ENCODE results near the gene GLT6D1. TPM values are rescaled to one million over a fixed set of nuclear protein-coding genes. Genes with fewer than 3 reads are reported as not detected.

Gene GLT6D1
- total RNA-seq, 4 donors from 2014 or later, result not detected

DNA sequence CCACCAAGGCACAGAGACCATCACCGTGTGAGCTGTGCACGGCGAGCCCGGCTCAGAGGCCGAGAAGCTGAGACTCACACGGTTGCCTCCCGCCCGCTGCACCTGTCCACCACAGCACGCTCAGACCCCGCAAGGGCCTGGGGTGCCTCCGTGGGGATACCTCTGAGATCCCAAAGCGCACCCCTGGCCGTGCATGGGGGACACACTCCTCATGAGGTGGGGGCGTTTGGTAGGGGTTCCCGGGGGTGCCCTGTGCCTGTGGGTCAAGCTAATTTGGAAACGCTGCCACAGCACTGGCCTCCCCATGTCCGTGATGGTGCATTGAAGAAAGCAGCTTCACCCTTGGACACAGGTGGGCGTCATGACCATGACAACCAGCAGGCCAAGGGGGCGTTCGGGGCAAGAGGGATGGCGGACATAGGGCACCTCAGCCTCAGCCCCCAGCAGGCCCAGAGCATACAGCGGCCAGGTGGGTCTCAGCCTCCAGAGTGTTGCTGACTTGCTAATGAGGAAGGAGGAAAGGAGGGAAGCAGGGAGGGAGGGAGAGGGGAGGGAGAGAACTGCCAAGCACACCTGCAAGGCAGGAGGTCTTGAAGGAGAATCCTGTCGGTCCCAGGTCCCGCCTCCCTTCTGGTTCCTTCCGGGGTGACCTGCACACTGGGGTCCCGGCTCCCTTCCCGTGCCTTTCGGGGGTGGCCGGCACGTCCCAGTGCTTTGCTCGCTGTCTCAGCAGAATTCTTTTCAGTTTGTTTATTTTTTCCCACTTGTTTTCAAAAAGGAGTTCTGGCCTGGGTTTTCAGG, 34.7 kb downstream of the GLT6D1 start:
- Histone ChIP-seq H3K9me3 (no peaks in the 10 kb centered on the region), H3K27me3 (no peaks in the 10 kb centered on the region), H3K4me3 (replicated peaks in 1 of 3) (no peak overlapping the region), H3K36me3 (no peaks in the 10 kb centered on the region), H3K27ac (peak overlapping the region; percentile 74 to 87 (median 82)), H3K4me1 (peaks cover 15 to 20% of the 10 kb centered on the region in 2 donors)
- intact Hi-C loops (cut with DNase I), result loop anchor here (10.0 kb wide), 1 partner anchor 90 kb away; the partner anchor contains the start of gene SOHLH1
- no peak for DNase-seq
- TF ChIP-seq, protein P1, sequence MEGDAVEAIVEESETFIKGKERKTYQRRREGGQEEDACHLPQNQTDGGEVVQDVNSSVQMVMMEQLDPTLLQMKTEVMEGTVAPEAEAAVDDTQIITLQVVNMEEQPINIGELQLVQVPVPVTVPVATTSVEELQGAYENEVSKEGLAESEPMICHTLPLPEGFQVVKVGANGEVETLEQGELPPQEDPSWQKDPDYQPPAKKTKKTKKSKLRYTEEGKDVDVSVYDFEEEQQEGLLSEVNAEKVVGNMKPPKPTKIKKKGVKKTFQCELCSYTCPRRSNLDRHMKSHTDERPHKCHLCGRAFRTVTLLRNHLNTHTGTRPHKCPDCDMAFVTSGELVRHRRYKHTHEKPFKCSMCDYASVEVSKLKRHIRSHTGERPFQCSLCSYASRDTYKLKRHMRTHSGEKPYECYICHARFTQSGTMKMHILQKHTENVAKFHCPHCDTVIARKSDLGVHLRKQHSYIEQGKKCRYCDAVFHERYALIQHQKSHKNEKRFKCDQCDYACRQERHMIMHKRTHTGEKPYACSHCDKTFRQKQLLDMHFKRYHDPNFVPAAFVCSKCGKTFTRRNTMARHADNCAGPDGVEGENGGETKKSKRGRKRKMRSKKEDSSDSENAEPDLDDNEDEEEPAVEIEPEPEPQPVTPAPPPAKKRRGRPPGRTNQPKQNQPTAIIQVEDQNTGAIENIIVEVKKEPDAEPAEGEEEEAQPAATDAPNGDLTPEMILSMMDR (IDR thresholded peaks at IDR 0.05), result no peak
- no peak for TF ChIP-seq POLR2A (IDR thresholded peaks at IDR 0.05)
- 50 to 58% methylated on average over 23 to 25 of the region's 31 CpGs for WGBS, 2 donors

- 52 to 54% methylated on average over 24 of the region's 24 CpGs for WGBS, 2 donors
- TF ChIP-seq, protein P1 (IDR thresholded peaks at IDR 0.05), result peak; percentile 49 to 77 (median 68)
- TF ChIP-seq POLR2A (IDR thresholded peaks at IDR 0.05), result no peak
- intact Hi-C loops (cut with DNase I), result loop anchor here (10.0 kb wide), 1 partner anchor 92 kb away; the partner anchor contains the start of gene SOHLH1
- Histone ChIP-seq H3K36me3 (no peaks in the 10 kb centered on the region), H3K27me3 (no peaks in the 10 kb centered on the region), H3K9me3 (no peaks in the 10 kb centered on the region), H3K27ac (no peak overlapping the region), H3K4me1 (peaks cover 15 to 20% of the 10 kb centered on the region in 2 donors), H3K4me3 (replicated peaks in 1 of 3) (no peak overlapping the region)
- DNase-seq, result peak; percentile 19 to 40
Measured at GRCh38 chr9:135602789-135603481, 36.4 kb downstream of the GLT6D1 start.

DNA sequence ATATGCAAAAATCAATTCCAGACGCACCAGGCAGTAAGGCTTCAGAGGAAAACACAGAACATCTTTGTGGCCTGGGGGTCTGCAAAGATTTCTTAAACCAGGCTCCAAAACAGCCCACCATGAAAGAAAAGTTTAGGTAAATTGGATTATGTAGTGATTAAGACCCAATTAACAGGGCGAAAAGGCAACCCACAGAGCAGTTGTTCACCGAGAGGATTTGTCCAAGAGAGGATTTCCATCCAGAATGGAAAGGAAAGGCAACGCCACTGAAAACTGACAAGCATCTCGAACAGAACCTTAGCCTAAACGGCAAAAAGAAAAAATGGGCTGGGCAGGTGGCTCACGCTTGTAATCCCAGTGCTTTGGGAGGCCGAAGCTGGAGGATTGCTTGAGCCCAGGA, 37.4 kb downstream of the GLT6D1 start:
- no peak for TF ChIP-seq POLR2A (IDR thresholded peaks at IDR 0.05)
- TF ChIP-seq, protein P1 (IDR thresholded peaks at IDR 0.05), result no peak
- no peak for DNase-seq
- Histone ChIP-seq H3K36me3 (no peaks in the 10 kb centered on the region), H3K4me3 (replicated peaks in 1 of 3) (no peak overlapping the region), H3K4me1 (peaks cover 15 to 20% of the 10 kb centered on the region in 2 donors), H3K9me3 (no peaks in the 10 kb centered on the region), H3K27me3 (no peaks in the 10 kb centered on the region), H3K27ac (no peak overlapping the region)
- intact Hi-C loops (cut with DNase I), result loop anchor here (10.0 kb wide), 1 partner anchor 93 kb away; the partner anchor contains the start of gene SOHLH1
- WGBS, 2 donors, result 85 to 88% methylated on average over 8 of the region's 8 CpGs

DNA sequence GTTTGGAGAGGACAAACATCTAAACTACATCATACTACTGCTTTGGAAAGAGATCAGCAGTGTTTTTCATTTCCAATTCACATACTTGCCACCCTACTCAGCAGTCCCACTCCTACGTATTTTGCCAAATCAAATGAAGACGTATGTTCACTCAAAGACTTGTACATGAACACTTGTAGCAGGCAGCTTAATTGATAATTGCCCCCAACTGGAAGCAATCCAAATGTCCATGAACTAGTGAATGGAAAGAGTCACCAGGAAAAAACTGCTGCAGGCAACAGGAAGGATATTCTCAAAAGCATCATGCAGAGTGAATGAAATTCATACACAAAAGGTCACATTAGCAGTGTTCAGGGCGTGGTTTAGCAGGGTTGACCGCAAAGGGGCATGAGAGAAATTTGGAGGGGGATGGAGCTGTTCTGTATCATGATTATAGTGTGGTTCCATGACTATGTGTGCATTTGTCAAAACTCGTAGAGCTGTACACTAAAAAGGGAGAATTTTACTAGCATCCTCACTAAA, 39.0 kb downstream of the GLT6D1 start:
- intact Hi-C loops (cut with DNase I), result loop anchor here (10.0 kb wide), 1 partner anchor 94 kb away; the partner anchor contains the start of gene SOHLH1
- no peaks in the 10 kb centered on the region for H3K36me3 ChIP-seq
- no peaks in the 10 kb centered on the region for H3K27me3 ChIP-seq
- no peak overlapping the region for H3K27ac ChIP-seq
- WGBS, 2 donors, result 62 to 70% methylated on average over 5 of the region's 5 CpGs
- no peak for TF ChIP-seq POLR2A (IDR thresholded peaks at IDR 0.05)
- TF ChIP-seq, protein P1 (IDR thresholded peaks at IDR 0.05), result no peak
- H3K4me1 ChIP-seq, result peaks cover 13 to 17% of the 10 kb centered on the region in 2 donors
- H3K9me3 ChIP-seq, result no peaks in the 10 kb centered on the region
- no peak overlapping the region for H3K4me3 ChIP-seq (replicated peaks in 1 of 3)
- no peak for DNase-seq
